OCI-LY7 (cell line): Measurements from ENCODE around the gene MIS18BP1. TPM values are rescaled to one million over a fixed set of nuclear protein-coding genes. Genes with fewer than 3 reads are reported as not detected.
"Not testable (repeated sequence)": the region's sequence is repeated elsewhere in the genome, so short reads cannot be mapped to it uniquely, and the experiment has no call there.

ENCODE experiments used
- Bru-seq: library from RNA; stranded (reverse); fragments of 400-500 nt; gene quantifications from one replicate; lab custom pipeline; 2021; lab: Mats Ljungman, UMichigan
- BruChase-seq, 2 experiments: library from RNA; stranded (reverse); fragments of 400-500 nt; gene quantifications; one replicate each; lab custom pipeline; 2021; lab: Mats Ljungman, UMichigan
- BruUV-seq: library from RNA; stranded (reverse); fragments of 400-500 nt; replicated peaks from 2 replicates; lab custom pipeline; 2021; lab: Mats Ljungman, UMichigan
- CTCF ChIA-PET: fragments of 300-600 bp; sonication (Branson Sonifier 250); formaldehyde crosslinking; loops from one replicate; lab custom pipeline; 2022; ENCODE audit warnings: antibody characterized with exemption; ENCODE audit not compliant: unreplicated experiment; lab: Charles Lee
- POLR2A ChIA-PET: fragments of 300-600 bp; sonication (Branson Sonifier 250); formaldehyde crosslinking; loops from one replicate; lab custom pipeline; 2022; ENCODE audit warnings: antibody characterized with exemption; lab: Charles Lee
- DNase-seq: peaks from one replicate; pipeline ENCODE4 v3.0.0-alpha.2; 2015; ENCODE audit warnings: low spot score
- H2AFZ ChIP-seq: fragments of 200-600 bp; sonication (generic), shearing (Covaris generic); 2 replicates; pipeline ENCODE4 v1.6.1; 2014; ENCODE audit warnings: mild to moderate bottlenecking, antibody characterized with exemption, low read length, moderate library complexity
- H3K27ac ChIP-seq: fragments of 200-600 bp; sonication (generic); 2 replicates; pipeline ENCODE4 v1.5.1; 2014; ENCODE audit warnings: mixed run types, low read depth, mild to moderate bottlenecking, moderate library complexity, low read length, inconsistent platforms; ENCODE audit not compliant: poor library complexity, severe bottlenecking
- H3K36me3 ChIP-seq: fragments of 200-600 bp; sonication (generic); 2 replicates; pipeline ENCODE4 v1.6.1; 2014; ENCODE audit warnings: mild to moderate bottlenecking, antibody characterized with exemption, low read length, moderate library complexity, mixed read lengths; ENCODE audit not compliant: insufficient read depth
- H3K4me1 ChIP-seq: fragments of 200-600 bp; sonication (generic); 2 replicates; pipeline ENCODE4 v1.5.1; 2014; ENCODE audit warnings: mild to moderate bottlenecking, low read length; ENCODE audit not compliant: insufficient read depth, poor library complexity, severe bottlenecking
- H3K4me2 ChIP-seq: fragments of 200-600 bp; sonication (generic); 2 replicates; pipeline ENCODE4 v1.6.1; 2014; ENCODE audit warnings: mild to moderate bottlenecking, low read length
- H3K4me3 ChIP-seq: fragments of 200-600 bp; sonication (generic); 2 replicates; pipeline ENCODE4 v1.5.1; 2014; ENCODE audit warnings: mild to moderate bottlenecking, low read depth, low read length; ENCODE audit not compliant: poor library complexity, severe bottlenecking
- H3K79me2 ChIP-seq: fragments of 200-600 bp; sonication (generic); 2 replicates; pipeline ENCODE4 v1.6.1; 2016; ENCODE audit warnings: low read depth, mild to moderate bottlenecking, low read length, moderate library complexity, mixed read lengths; ENCODE audit not compliant: insufficient read depth
- H3K9me2 ChIP-seq: fragments of 200-600 bp; sonication (generic); 2 replicates; pipeline ENCODE4 v1.6.1; 2016; ENCODE audit warnings: mild to moderate bottlenecking, low read length, mixed read lengths; ENCODE audit not compliant: insufficient read depth
- H3K9me3 ChIP-seq: fragments of 200-600 bp; sonication (generic); 2 replicates; pipeline ENCODE4 v1.6.1; 2014; ENCODE audit warnings: mild to moderate bottlenecking, mixed run types, low read length, mixed read lengths
- H4K20me1 ChIP-seq: fragments of 200-600 bp; sonication (generic); 2 replicates; pipeline ENCODE4 v1.6.1; 2014; ENCODE audit warnings: mild to moderate bottlenecking, antibody characterized with exemption, low read length, moderate library complexity, mixed read lengths; ENCODE audit not compliant: insufficient read depth
- CTCF ChIP-seq: fragments of 200-600 bp; sonication (generic); conservative IDR thresholded peaks from 2 replicates; pipeline ENCODE4 v1.5.1; 2014; ENCODE audit warnings: mild to moderate bottlenecking, antibody characterized with exemption, low read length, moderate library complexity, mixed read lengths
- EZH2phosphoT487 ChIP-seq: fragments of 200-600 bp; sonication (generic); IDR thresholded peaks from 2 replicates; pipeline ENCODE4 v1.6.1; 2018; ENCODE audit warnings: low read depth, borderline replicate concordance, mild to moderate bottlenecking, mixed run types, antibody characterized with exemption, low read length, moderate library complexity, mixed read lengths
- intact Hi-C: fragments of 100-400 bp; cut with micrococcal nuclease; formaldehyde crosslinking; loops from one replicate; pipeline ENCODE4 v1.10.0; 2022; ENCODE audit not compliant: unreplicated experiment
- long read RNA-seq: library from polyadenylated mRNA; stranded (forward); transcript quantifications from one replicate; pipeline ENCODE4 v2.0.0, GENCODE V29; 2022
- total RNA-seq, 2 experiments: library from RNA; depleted of rRNA in 1 of 2; stranded (reverse); fragments of >200 nt in 1 of 2; shearing (Covaris generic) in 1 of 2; gene quantifications; 2 replicates each; pipeline ENCODE4 v1.2.3, GENCODE V29; 2014 to 2022

Gene MIS18BP1
- total RNA-seq (2014; rRNA removed; shearing (Covaris generic)) (99.2 and 116 TPM in 2 replicates), total RNA-seq (2022) (103 and 131 TPM in 2 replicates), Bru-seq, nascent RNA (percentile 96 among the genes with signal in this experiment), BruChase-seq, experiment 1, labeled RNA remaining after a 6-hour chase (percentile 92 among the genes with signal in this experiment), BruChase-seq, experiment 2, labeled RNA remaining after a 2-hour chase (percentile 96 among the genes with signal in this experiment)
- long read RNA-seq, full-length matches to known transcripts: 72 of 148 reads
- long read RNA-seq, partial matches to known transcripts: 13 of 148 reads
- long read RNA-seq, other reads (novel, unspliced or antisense): 63 of 148 reads

DNA sequence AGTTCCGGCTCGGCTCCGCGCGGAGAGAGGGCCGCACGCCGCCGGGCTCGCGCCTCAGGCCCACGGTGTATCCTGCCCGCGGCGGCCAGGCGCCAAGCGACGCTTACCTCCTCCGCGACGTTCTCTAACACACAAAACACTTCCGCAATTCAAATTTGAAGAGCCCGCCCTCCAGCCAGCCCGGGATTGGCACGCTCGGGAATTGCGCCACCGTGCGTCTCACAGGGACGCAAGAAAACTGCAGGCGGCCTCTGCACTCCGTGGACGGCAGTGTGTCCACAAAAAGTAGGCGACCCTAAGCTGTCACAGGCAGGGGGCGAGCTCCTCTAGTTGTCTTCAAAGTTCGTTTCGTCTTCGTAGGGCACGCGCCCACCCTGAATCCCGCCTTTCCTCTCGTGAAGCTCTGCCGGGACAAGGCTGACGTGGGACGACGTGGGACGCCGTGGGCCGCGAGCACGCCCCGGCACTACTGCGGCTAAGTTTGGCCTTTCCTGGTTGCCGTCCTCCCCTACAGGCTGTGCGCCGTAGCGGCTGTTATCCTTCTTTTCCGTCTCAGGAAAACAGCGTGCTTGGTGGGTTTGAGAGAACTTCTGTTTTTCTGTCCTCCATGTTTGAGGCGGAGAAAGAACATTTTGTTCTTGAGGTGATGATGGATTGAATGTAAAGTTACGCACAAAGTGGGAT is at the start of gene MIS18BP1:
TSS of gene MIS18BP1 (minus strand) at position 133 of the 684 bp plus-strand sequence. CDS start 5,916 bp downstream, outside the sequence.
- H3K9me3 ChIP-seq: peaks cover 10% of the 10 kb centered on the region
- peak; percentile 84 for TF ChIP-seq CTCF
- no peak for TF ChIP-seq EZH2phosphoT487
- CTCF ChIA-PET: interaction anchor here (0.6 kb wide), 1 partner anchor 29 kb away, joined by 3 read pairs; no protein-coding TSS in a partner anchor
- BruUV-seq: no TSS peak
- DNase-seq: peak; percentile 98
- H3K4me1 ChIP-seq: peaks cover 26% of the 10 kb centered on the region
- H3K4me2 ChIP-seq: peak within 1 kb of the TSS; percentile 73
- peaks cover 23% of the 10 kb centered on the region for H3K36me3 ChIP-seq
- no peaks in the 10 kb centered on the region for H3K9me2 ChIP-seq
- intact Hi-C loops: loop anchor here (2.0 to 5.0 kb wide), 2 partner anchors 171 to 290 kb away; partner anchors contain the start of genes PRPF39 and TOGARAM1
- POLR2A ChIA-PET: interaction anchor here (1.0 to 2.7 kb wide), 6 partner anchors 9 to 356 kb away, joined by 3 to 12 read pairs (median 5); partner anchors contain the start of gene FANCM
- H3K79me2 ChIP-seq: peaks cover 53% of the 10 kb centered on the region
- H3K27ac ChIP-seq: peak within 1 kb of the TSS; percentile 88
- peak within 1 kb of the TSS; percentile 78 for H3K4me3 ChIP-seq
- H4K20me1 ChIP-seq: peaks cover 20% of the 10 kb centered on the region
- H2AFZ ChIP-seq: peak within 1 kb of the TSS; percentile 72; the same call in 1 of the 2 replicates

DNA sequence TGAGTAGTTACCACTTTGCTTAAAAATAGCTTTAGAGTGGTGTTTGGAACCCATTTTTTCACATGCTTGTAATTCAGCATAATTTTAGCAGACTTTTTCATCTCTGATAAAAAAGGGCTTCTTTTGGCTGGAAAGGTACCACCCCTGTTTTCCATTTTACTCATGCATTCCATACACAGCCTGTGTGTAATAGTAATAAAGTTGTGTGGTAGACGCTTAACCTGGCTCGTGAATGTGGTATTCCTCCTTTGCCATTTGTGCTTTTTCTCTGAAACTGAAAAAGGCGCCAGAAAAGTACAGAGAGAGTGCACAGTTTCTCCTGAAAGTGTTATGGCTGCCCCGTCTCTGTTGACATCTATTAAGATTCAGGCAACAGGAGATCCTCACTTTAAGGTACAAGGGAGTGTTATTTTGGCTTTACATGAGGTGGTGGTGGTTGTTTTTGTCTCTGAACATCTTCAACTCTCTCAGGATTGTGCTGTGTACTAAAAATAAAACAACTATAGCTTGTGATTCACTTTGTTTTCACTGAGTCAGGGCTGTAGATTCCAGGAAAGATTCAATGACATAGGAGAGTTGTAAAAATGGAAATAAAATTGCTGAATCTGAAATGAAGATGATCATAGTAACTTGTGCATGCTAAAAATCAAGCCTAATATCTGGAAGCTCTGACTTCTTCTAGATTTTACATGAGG is 45.6 kb upstream of the MIS18BP1 start:
- Histone ChIP-seq H3K9me2 (no peaks in the 10 kb centered on the region), H3K4me1 (no peaks in the 10 kb centered on the region), H3K4me3 (no peak overlapping the region), H4K20me1 (no peaks in the 10 kb centered on the region), H3K36me3 (no peaks in the 10 kb centered on the region), H3K9me3 (no peaks in the 10 kb centered on the region), H3K79me2 (no peaks in the 10 kb centered on the region), H2AFZ (no peak overlapping the region), H3K4me2 (no peak overlapping the region), H3K27ac (no peak overlapping the region)
- no TSS peak for BruUV-seq
- ChIA-PET CTCF (no interaction called here), POLR2A (no interaction called here)
- no peak for DNase-seq
- intact Hi-C loops: no loop called here
- TF ChIP-seq CTCF (no peak), EZH2phosphoT487 (no peak)

GRCh38 chr14:45294796-45295195 is 41.8 kb upstream of the MIS18BP1 start:
- H2AFZ ChIP-seq, H3K79me2 ChIP-seq, H3K4me2 ChIP-seq, BruUV-seq, DNase-seq, H3K36me3 ChIP-seq, H3K9me2 ChIP-seq, intact Hi-C loops, H3K9me3 ChIP-seq, H3K27ac ChIP-seq, H3K4me3 ChIP-seq, CTCF ChIA-PET, H4K20me1 ChIP-seq, H3K4me1 ChIP-seq: not testable (repeated sequence)
- POLR2A ChIA-PET: interaction anchor here (0.6 kb wide), 1 partner anchor 1947 kb away, joined by 3 read pairs; no protein-coding TSS in a partner anchor
